ENCODE data around the gene SPSB4.

SPSB4 gene

GRCh38 chr3:141146979-141147470 is 95.9 kb downstream of the SPSB4 start:
- WGBS (ENCODE audit: extremely low coverage, insufficient coverage, low lambda C conversion rate), result no CpG with 5 or more reads among the region's 11 CpGs
- Histone ChIP-seq H2BK5ac (ENCODE audit: low read length) (no peak overlapping the region), H3K23ac (ENCODE audit: low read length) (no peak overlapping the region), H3K79me2 (ENCODE audit: control insufficient read depth, insufficient read depth, low read length) (no peaks in the 10 kb centered on the region), H3K4me1 (ENCODE audit: control insufficient read depth, low read depth, low read length) (peaks cover 3% of the 10 kb centered on the region), H3K27ac (ENCODE audit: low read depth, low read length) (no peak overlapping the region), H3K4ac (ENCODE audit: low read depth, low read length) (no peak overlapping the region), H3K4me2 (ENCODE audit: low read length) (no peak overlapping the region), H3K27me3 (ENCODE audit: insufficient read depth, low read length, poor library complexity) (no peaks in the 10 kb centered on the region), H3K4me3 (ENCODE audit: low read length) (no peak overlapping the region), H3K18ac (ENCODE audit: low read length) (no peak overlapping the region), H3K79me1 (ENCODE audit: low read length) (no peaks in the 10 kb centered on the region), H4K8ac (ENCODE audit: low read depth, low read length) (no peak overlapping the region), H2BK120ac (ENCODE audit: low read depth, low read length) (no peak overlapping the region), H3K36me3 (ENCODE audit: control insufficient read depth, insufficient read depth, low read length) (no peaks in the 10 kb centered on the region), H3K9ac (ENCODE audit: low read length) (no peak overlapping the region), H4K5ac (ENCODE audit: low read length) (no peak overlapping the region), H2AK5ac (ENCODE audit: low read length) (no peak overlapping the region), H3K56ac (ENCODE audit: low read length) (no peak overlapping the region), H2BK15ac (replicated peaks; ENCODE audit: low read depth) (no peak overlapping the region)
- no peak for DNase-seq

- Histone ChIP-seq H3K79me2 (ENCODE audit: control insufficient read depth, insufficient read depth, low read length) (no peaks in the 10 kb centered on the region), H4K5ac (ENCODE audit: low read length) (no peak overlapping the region), H3K23ac (ENCODE audit: low read length) (no peak overlapping the region), H3K9ac (ENCODE audit: low read length) (no peak overlapping the region), H4K8ac (ENCODE audit: low read depth, low read length) (no peak overlapping the region), H3K56ac (ENCODE audit: low read length) (no peak overlapping the region), H2AK5ac (ENCODE audit: low read length) (no peak overlapping the region), H2BK5ac (ENCODE audit: low read length) (no peak overlapping the region), H3K79me1 (ENCODE audit: low read length) (no peaks in the 10 kb centered on the region), H2BK15ac (replicated peaks; ENCODE audit: low read depth) (no peak overlapping the region), H2BK120ac (ENCODE audit: low read depth, low read length) (no peak overlapping the region), H3K4me3 (ENCODE audit: low read length) (no peak overlapping the region), H3K4ac (ENCODE audit: low read depth, low read length) (no peak overlapping the region), H3K27ac (ENCODE audit: low read depth, low read length) (no peak overlapping the region), H3K4me1 (ENCODE audit: control insufficient read depth, low read depth, low read length) (peaks cover 3% of the 10 kb centered on the region), H3K36me3 (ENCODE audit: control insufficient read depth, insufficient read depth, low read length) (no peaks in the 10 kb centered on the region), H3K18ac (ENCODE audit: low read length) (no peak overlapping the region), H3K4me2 (ENCODE audit: low read length) (no peak overlapping the region), H3K27me3 (ENCODE audit: insufficient read depth, low read length, poor library complexity) (no peaks in the 10 kb centered on the region)
- no CpG with 5 or more reads among the region's 9 CpGs for WGBS (ENCODE audit: extremely low coverage, insufficient coverage, low lambda C conversion rate)
- peak; percentile 27 for DNase-seq
These were observed 96.5 kb downstream of the SPSB4 start for GRCh38 chr3:141147657-141148056.

- no peak overlapping the region for H3K27ac ChIP-seq (ENCODE audit: low read depth, low read length)
- H3K4me2 ChIP-seq (ENCODE audit: low read length), result no peak overlapping the region
- H3K79me1 ChIP-seq (ENCODE audit: low read length), result no peaks in the 10 kb centered on the region
- no peak overlapping the region for H4K8ac ChIP-seq (ENCODE audit: low read depth, low read length)
- no peak overlapping the region for H2BK15ac ChIP-seq (replicated peaks; ENCODE audit: low read depth)
- no peak overlapping the region for H2BK120ac ChIP-seq (ENCODE audit: low read depth, low read length)
- H4K5ac ChIP-seq (ENCODE audit: low read length), result no peak overlapping the region
- H3K23ac ChIP-seq (ENCODE audit: low read length), result no peak overlapping the region
- H3K9ac ChIP-seq (ENCODE audit: low read length), result no peak overlapping the region
- H3K4me3 ChIP-seq (ENCODE audit: low read length), result no peak overlapping the region
- H2AK5ac ChIP-seq (ENCODE audit: low read length), result no peak overlapping the region
- WGBS (ENCODE audit: extremely low coverage, insufficient coverage, low lambda C conversion rate), result no CpG with 5 or more reads among the region's 6 CpGs
- no peak overlapping the region for H3K18ac ChIP-seq (ENCODE audit: low read length)
- H3K56ac ChIP-seq (ENCODE audit: low read length), result no peak overlapping the region
- H3K4me1 ChIP-seq (ENCODE audit: control insufficient read depth, low read depth, low read length), result peaks cover 3% of the 10 kb centered on the region
- no peaks in the 10 kb centered on the region for H3K79me2 ChIP-seq (ENCODE audit: control insufficient read depth, insufficient read depth, low read length)
- H3K27me3 ChIP-seq (ENCODE audit: insufficient read depth, low read length, poor library complexity), result no peaks in the 10 kb centered on the region
- no peak overlapping the region for H3K4ac ChIP-seq (ENCODE audit: low read depth, low read length)
- H3K36me3 ChIP-seq (ENCODE audit: control insufficient read depth, insufficient read depth, low read length), result no peaks in the 10 kb centered on the region
- no peak for DNase-seq
- no peak overlapping the region for H2BK5ac ChIP-seq (ENCODE audit: low read length)
These were observed 97.0 kb downstream of the SPSB4 start for GRCh38 chr3:141148169-141148568.

DNA sequence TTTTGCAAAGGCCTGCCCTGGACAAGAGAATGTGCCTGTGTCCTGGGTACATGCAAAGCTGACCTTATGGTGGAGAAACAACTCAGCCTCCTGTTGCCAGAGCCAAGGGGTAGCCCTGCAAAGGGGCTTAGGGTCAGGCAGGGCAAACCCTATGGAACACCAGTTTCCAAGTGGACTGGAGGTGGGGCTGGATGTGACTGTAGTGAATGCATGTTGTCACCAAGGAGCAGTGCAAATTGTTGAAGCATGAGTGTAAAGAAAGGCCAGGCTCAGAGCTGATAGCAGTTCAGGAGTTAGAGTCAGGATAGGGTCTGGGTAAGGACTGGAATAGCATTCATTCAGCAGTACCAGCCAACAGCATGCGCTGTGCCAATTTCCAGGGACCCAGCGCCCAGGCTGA is 97.6 kb downstream of the SPSB4 start:
- Histone ChIP-seq H3K18ac (ENCODE audit: low read length) (no peak overlapping the region), H3K36me3 (ENCODE audit: control insufficient read depth, insufficient read depth, low read length) (no peaks in the 10 kb centered on the region), H3K4ac (ENCODE audit: low read depth, low read length) (no peak overlapping the region), H3K4me2 (ENCODE audit: low read length) (no peak overlapping the region), H2BK120ac (ENCODE audit: low read depth, low read length) (no peak overlapping the region), H3K56ac (ENCODE audit: low read length) (no peak overlapping the region), H2BK5ac (ENCODE audit: low read length) (no peak overlapping the region), H3K27me3 (ENCODE audit: insufficient read depth, low read length, poor library complexity) (no peaks in the 10 kb centered on the region), H4K5ac (ENCODE audit: low read length) (no peak overlapping the region), H4K8ac (ENCODE audit: low read depth, low read length) (no peak overlapping the region), H3K79me1 (ENCODE audit: low read length) (no peaks in the 10 kb centered on the region), H3K23ac (ENCODE audit: low read length) (no peak overlapping the region), H3K9ac (ENCODE audit: low read length) (no peak overlapping the region), H3K27ac (ENCODE audit: low read depth, low read length) (no peak overlapping the region), H2AK5ac (ENCODE audit: low read length) (no peak overlapping the region), H3K4me3 (ENCODE audit: low read length) (no peak overlapping the region), H2BK15ac (replicated peaks; ENCODE audit: low read depth) (no peak overlapping the region), H3K4me1 (ENCODE audit: control insufficient read depth, low read depth, low read length) (peaks cover 3% of the 10 kb centered on the region), H3K79me2 (ENCODE audit: control insufficient read depth, insufficient read depth, low read length) (no peaks in the 10 kb centered on the region)
- DNase-seq, result no peak
- WGBS (ENCODE audit: extremely low coverage, insufficient coverage, low lambda C conversion rate), result no CpG with 5 or more reads among the region's 2 CpGs

- no peaks in the 10 kb centered on the region for H3K36me3 ChIP-seq (ENCODE audit: control insufficient read depth, insufficient read depth, low read length)
- H3K27me3 ChIP-seq (ENCODE audit: insufficient read depth, low read length, poor library complexity), result no peaks in the 10 kb centered on the region
- DNase-seq, result peak; percentile 51
- H4K5ac ChIP-seq (ENCODE audit: low read length), result no peak overlapping the region
- peaks cover 3% of the 10 kb centered on the region for H3K4me1 ChIP-seq (ENCODE audit: control insufficient read depth, low read depth, low read length)
- no peak overlapping the region for H3K4me3 ChIP-seq (ENCODE audit: low read length)
- no peak overlapping the region for H3K18ac ChIP-seq (ENCODE audit: low read length)
- no peaks in the 10 kb centered on the region for H3K79me1 ChIP-seq (ENCODE audit: low read length)
- H3K9ac ChIP-seq (ENCODE audit: low read length), result no peak overlapping the region
- H2BK5ac ChIP-seq (ENCODE audit: low read length), result no peak overlapping the region
- H3K79me2 ChIP-seq (ENCODE audit: control insufficient read depth, insufficient read depth, low read length), result no peaks in the 10 kb centered on the region
- H2BK120ac ChIP-seq (ENCODE audit: low read depth, low read length), result no peak overlapping the region
- no CpG with 5 or more reads among the region's 12 CpGs for WGBS (ENCODE audit: extremely low coverage, insufficient coverage, low lambda C conversion rate)
- no peak overlapping the region for H2BK15ac ChIP-seq (replicated peaks; ENCODE audit: low read depth)
- no peak overlapping the region for H3K56ac ChIP-seq (ENCODE audit: low read length)
- no peak overlapping the region for H3K23ac ChIP-seq (ENCODE audit: low read length)
- H4K8ac ChIP-seq (ENCODE audit: low read depth, low read length), result no peak overlapping the region
- H3K4ac ChIP-seq (ENCODE audit: low read depth, low read length), result no peak overlapping the region
- H3K27ac ChIP-seq (ENCODE audit: low read depth, low read length), result no peak overlapping the region
- H3K4me2 ChIP-seq (ENCODE audit: low read length), result no peak overlapping the region
- no peak overlapping the region for H2AK5ac ChIP-seq (ENCODE audit: low read length)
These were observed 99.1 kb downstream of the SPSB4 start for GRCh38 chr3:141150081-141150830.

DNA sequence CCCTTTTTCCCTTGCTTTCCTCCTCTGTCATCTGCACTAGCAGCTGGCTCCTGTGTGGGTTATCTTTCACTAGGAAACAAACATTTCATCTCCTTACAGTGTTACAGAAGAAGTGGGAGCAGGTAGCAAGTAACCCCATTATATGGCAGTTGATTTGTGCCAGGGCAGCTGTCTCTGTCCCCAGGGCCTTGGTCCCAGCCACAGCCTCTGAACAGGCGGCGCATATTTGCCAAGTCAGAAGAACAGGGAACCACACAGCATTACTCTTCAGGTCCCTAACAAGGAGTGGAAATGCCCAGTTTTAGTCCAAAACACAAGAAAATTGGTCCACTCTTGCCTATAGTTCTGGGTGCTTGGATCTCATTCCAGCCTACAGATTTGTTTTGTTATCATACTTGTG is 99.8 kb downstream of the SPSB4 start:
- H2AK5ac ChIP-seq (ENCODE audit: low read length), result no peak overlapping the region
- no peak overlapping the region for H3K4me3 ChIP-seq (ENCODE audit: low read length)
- H3K79me2 ChIP-seq (ENCODE audit: control insufficient read depth, insufficient read depth, low read length), result no peaks in the 10 kb centered on the region
- no peak overlapping the region for H4K5ac ChIP-seq (ENCODE audit: low read length)
- no peak overlapping the region for H3K56ac ChIP-seq (ENCODE audit: low read length)
- no peak overlapping the region for H3K27ac ChIP-seq (ENCODE audit: low read depth, low read length)
- H2BK120ac ChIP-seq (ENCODE audit: low read depth, low read length), result no peak overlapping the region
- no peak overlapping the region for H2BK15ac ChIP-seq (replicated peaks; ENCODE audit: low read depth)
- H2BK5ac ChIP-seq (ENCODE audit: low read length), result no peak overlapping the region
- no peak overlapping the region for H3K23ac ChIP-seq (ENCODE audit: low read length)
- no CpG with 5 or more reads among the region's 2 CpGs for WGBS (ENCODE audit: extremely low coverage, insufficient coverage, low lambda C conversion rate)
- H3K36me3 ChIP-seq (ENCODE audit: control insufficient read depth, insufficient read depth, low read length), result no peaks in the 10 kb centered on the region
- H3K4me1 ChIP-seq (ENCODE audit: control insufficient read depth, low read depth, low read length), result peaks cover 3% of the 10 kb centered on the region
- no peaks in the 10 kb centered on the region for H3K27me3 ChIP-seq (ENCODE audit: insufficient read depth, low read length, poor library complexity)
- no peak overlapping the region for H4K8ac ChIP-seq (ENCODE audit: low read depth, low read length)
- no peak overlapping the region for H3K9ac ChIP-seq (ENCODE audit: low read length)
- H3K4ac ChIP-seq (ENCODE audit: low read depth, low read length), result no peak overlapping the region
- no peak overlapping the region for H3K4me2 ChIP-seq (ENCODE audit: low read length)
- DNase-seq, result no peak
- H3K79me1 ChIP-seq (ENCODE audit: low read length), result no peaks in the 10 kb centered on the region
- no peak overlapping the region for H3K18ac ChIP-seq (ENCODE audit: low read length)
